Activated T-cell treated with anti-CD3 and anti-CD28 coated beads, Interleukin-2, amount 50 U/mL, for 4 hours (primary cell): Measurements from ENCODE around the gene ARHGAP1. TPM values are rescaled to one million over a fixed set of nuclear protein-coding genes. Genes with fewer than 3 reads are reported as not detected.

Experiments
- ATAC-seq, 2 donors: fragments of 200-7000 bp; cut with Tn5 transposase; one replicate each; pipeline ENCODE4 v1.10.0; 2021
- DNase-seq: peaks from one replicate; pipeline ENCODE4 v3.0.0-alpha.2; 2020
- H3K27me3 Mint-ChIP-seq: one replicate; pipeline ENCODE4 v1.8.0; 2021; ENCODE audit warnings: low read depth, mixed read lengths
- H3K36me3 Mint-ChIP-seq: one replicate; pipeline ENCODE4 v1.8.0; 2022; ENCODE audit warnings: mixed read lengths; ENCODE audit not compliant: insufficient read depth
- H3K4me1 Mint-ChIP-seq: one replicate; pipeline ENCODE4 v1.8.0; 2021; ENCODE audit warnings: low read depth, mixed read lengths
- H3K4me3 Mint-ChIP-seq: one replicate; pipeline ENCODE4 v1.8.0; 2021; ENCODE audit warnings: mild to moderate bottlenecking, moderate library complexity, mixed read lengths
- H3K9me3 Mint-ChIP-seq: one replicate; pipeline ENCODE4 v1.8.0; 2021; ENCODE audit warnings: mixed read lengths
- total RNA-seq, 3 donors: library from RNA; stranded (reverse); gene quantifications; one replicate each; pipeline ENCODE4 v1.2.1, GENCODE V29; 2021

ARHGAP1 gene
- total RNA-seq, 3 donors from 2014 or later: 52.9 to 63.8 (median 53.4) TPM

- H3K9me3 Mint-ChIP-seq: no peaks in the 10 kb centered on the region
- no peak for DNase-seq
- H3K27me3 Mint-ChIP-seq: no peaks in the 10 kb centered on the region
- peaks cover 28% of the 10 kb centered on the region for H3K4me1 Mint-ChIP-seq
- no peak for ATAC-seq
- no peak overlapping the region for H3K4me3 Mint-ChIP-seq
- H3K36me3 Mint-ChIP-seq: peaks cover 20% of the 10 kb centered on the region
Observed at GRCh38 chr11:46694072-46694471, 6.3 kb downstream of the ARHGAP1 start.

- DNase-seq (no peak), ATAC-seq (no peak)
- Mint-ChIP-seq H3K4me3 (no peak overlapping the region), H3K27me3 (no peaks in the 10 kb centered on the region), H3K9me3 (no peaks in the 10 kb centered on the region), H3K4me1 (peaks cover 23% of the 10 kb centered on the region), H3K36me3 (peaks cover 20% of the 10 kb centered on the region)
Observed at GRCh38 chr11:46693597-46694012, 6.8 kb downstream of the ARHGAP1 start.

- H3K36me3 Mint-ChIP-seq: peaks cover 23% of the 10 kb centered on the region
Observed at GRCh38 chr11:46692450-46692849, 8.0 kb downstream of the ARHGAP1 start.

GRCh38 chr11:46690702-46691101 lies 9.7 kb downstream of the ARHGAP1 start:
- no peak overlapping the region for H3K4me3 Mint-ChIP-seq
- H3K27me3 Mint-ChIP-seq: no peaks in the 10 kb centered on the region
- peaks cover 27% of the 10 kb centered on the region for H3K36me3 Mint-ChIP-seq
- peaks cover 4% of the 10 kb centered on the region for H3K4me1 Mint-ChIP-seq
- H3K9me3 Mint-ChIP-seq: no peaks in the 10 kb centered on the region
- DNase-seq: no peak
- no peak for ATAC-seq

More at GRCh38 chr11:46692450-46692849, 8.0 kb downstream of the ARHGAP1 start:
- peaks cover 12% of the 10 kb centered on the region for H3K4me1 Mint-ChIP-seq
- no peaks in the 10 kb centered on the region for H3K9me3 Mint-ChIP-seq
- DNase-seq (no peak), ATAC-seq (no peak)
- no peaks in the 10 kb centered on the region for H3K27me3 Mint-ChIP-seq
- no peak overlapping the region for H3K4me3 Mint-ChIP-seq

- Mint-ChIP-seq H3K27me3 (no peaks in the 10 kb centered on the region), H3K36me3 (peaks cover 23% of the 10 kb centered on the region)
Observed at GRCh38 chr11:46686886-46687795, 13.3 kb downstream of the ARHGAP1 start.

GRCh38 chr11:46684367-46684766 lies 16.1 kb downstream of the ARHGAP1 start:
- Mint-ChIP-seq H3K27me3 (no peaks in the 10 kb centered on the region), H3K9me3 (no peaks in the 10 kb centered on the region), H3K4me1 (no peaks in the 10 kb centered on the region), H3K4me3 (no peak overlapping the region), H3K36me3 (peaks cover 19% of the 10 kb centered on the region)
- DNase-seq: no peak
- ATAC-seq: no peak

More at GRCh38 chr11:46686886-46687795, 13.3 kb downstream of the ARHGAP1 start:
- no peak for ATAC-seq
- DNase-seq: no peak
- H3K9me3 Mint-ChIP-seq: no peaks in the 10 kb centered on the region
- peaks cover 2% of the 10 kb centered on the region for H3K4me1 Mint-ChIP-seq
- no peak overlapping the region for H3K4me3 Mint-ChIP-seq

- DNase-seq (no peak), ATAC-seq (no peak)
- H3K4me1 Mint-ChIP-seq: no peaks in the 10 kb centered on the region
- H3K4me3 Mint-ChIP-seq: no peak overlapping the region
- H3K27me3 Mint-ChIP-seq: no peaks in the 10 kb centered on the region
- no peaks in the 10 kb centered on the region for H3K9me3 Mint-ChIP-seq
- H3K36me3 Mint-ChIP-seq: peaks cover 26% of the 10 kb centered on the region
Observed at GRCh38 chr11:46682773-46683752, 17.4 kb downstream of the ARHGAP1 start.

- Mint-ChIP-seq H3K27me3 (no peaks in the 10 kb centered on the region), H3K4me3 (no peak overlapping the region), H3K9me3 (no peaks in the 10 kb centered on the region), H3K4me1 (peaks cover 7% of the 10 kb centered on the region), H3K36me3 (peaks cover 25% of the 10 kb centered on the region)
- ATAC-seq (no peak), DNase-seq (no peak)
Observed at GRCh38 chr11:46681814-46682213, 18.6 kb downstream of the ARHGAP1 start.

GRCh38 chr11:46680815-46681214 lies 19.6 kb downstream of the ARHGAP1 start:
- Mint-ChIP-seq H3K27me3 (no peaks in the 10 kb centered on the region), H3K4me1 (peaks cover 13% of the 10 kb centered on the region), H3K9me3 (no peaks in the 10 kb centered on the region), H3K36me3 (peaks cover 27% of the 10 kb centered on the region), H3K4me3 (no peak overlapping the region)
- DNase-seq (no peak), ATAC-seq (no peak)

GRCh38 chr11:46680164-46680760 lies 20.2 kb downstream of the ARHGAP1 start:
- Mint-ChIP-seq H3K9me3 (no peaks in the 10 kb centered on the region), H3K27me3 (no peaks in the 10 kb centered on the region), H3K4me3 (no peak overlapping the region), H3K4me1 (peaks cover 19% of the 10 kb centered on the region), H3K36me3 (peaks cover 27% of the 10 kb centered on the region)
- ATAC-seq (no peak), DNase-seq (no peak)

GRCh38 chr11:46679241-46680163 lies 20.9 kb downstream of the ARHGAP1 start:
- H3K27me3 Mint-ChIP-seq: no peaks in the 10 kb centered on the region
- no peak overlapping the region for H3K4me3 Mint-ChIP-seq
- H3K4me1 Mint-ChIP-seq: peaks cover 26% of the 10 kb centered on the region
- H3K9me3 Mint-ChIP-seq: no peaks in the 10 kb centered on the region
- DNase-seq: no peak
- ATAC-seq: no peak
- H3K36me3 Mint-ChIP-seq: peaks cover 27% of the 10 kb centered on the region

GRCh38 chr11:46678741-46679130 lies 21.7 kb downstream of the ARHGAP1 start:
- DNase-seq (no peak), ATAC-seq (no peak)
- H3K36me3 Mint-ChIP-seq: peaks cover 21% of the 10 kb centered on the region
- H3K27me3 Mint-ChIP-seq: no peaks in the 10 kb centered on the region
- H3K9me3 Mint-ChIP-seq: no peaks in the 10 kb centered on the region
- H3K4me3 Mint-ChIP-seq: no peak overlapping the region
- H3K4me1 Mint-ChIP-seq: peaks cover 33% of the 10 kb centered on the region

GRCh38 chr11:46677991-46678740 lies 22.3 kb downstream of the ARHGAP1 start:
- DNase-seq: no peak
- H3K4me1 Mint-ChIP-seq: peaks cover 39% of the 10 kb centered on the region
- no peak overlapping the region for H3K4me3 Mint-ChIP-seq
- ATAC-seq: no peak
- no peaks in the 10 kb centered on the region for H3K27me3 Mint-ChIP-seq
- no peaks in the 10 kb centered on the region for H3K9me3 Mint-ChIP-seq
- H3K36me3 Mint-ChIP-seq: peaks cover 20% of the 10 kb centered on the region
